ENCODE measurements around the gene PSPN.

- TF ChIP-seq EZH2 (IDR thresholded peaks at IDR 0.05; ENCODE audit: low read length): no peak
- TF ChIP-seq CTCF (optimal IDR thresholded peaks at IDR 0.05 in 1 of 3, IDR thresholded peaks at IDR 0.05 in 1 of 3, conservative IDR thresholded peaks at IDR 0.05 in 1 of 3; ENCODE audit: extremely low read depth in 1 of 3, insufficient read depth in 2 of 3, low read length in 3 of 3): no peak
Measured at GRCh38 chr19:6374161-6374709, 1.5 kb downstream of the PSPN start.

Measured in keratinocyte (primary cell).